Hepatocyte (in vitro differentiated cells): ENCODE results near the gene INSYN1.

Experiments
- CTCF ChIP-seq: fragments of 200-600 bp; sonication (generic); IDR thresholded peaks from 2 replicates; pipeline ENCODE4 v1.5.1; 2016; ENCODE audit warnings: antibody characterized with exemption, mild to moderate bottlenecking; ENCODE audit not compliant: poor library complexity
- EZH2 ChIP-seq: fragments of 200-600 bp; sonication (generic); IDR thresholded peaks from 2 replicates; pipeline ENCODE4 v1.6.1; 2016; ENCODE audit warnings: antibody characterized with exemption, mild to moderate bottlenecking, borderline replicate concordance
- EZH2phosphoT487 ChIP-seq: fragments of 200-600 bp; sonication (generic); IDR thresholded peaks from one replicate; pipeline ENCODE4 v1.6.1; 2018; ENCODE audit warnings: antibody characterized with exemption, mild to moderate bottlenecking, low read depth, moderate library complexity; ENCODE audit not compliant: unreplicated experiment, severe bottlenecking

- no peak for TF ChIP-seq CTCF
- no peak for TF ChIP-seq EZH2
- TF ChIP-seq EZH2phosphoT487, result no peak
These were observed 43.2 kb upstream of the INSYN1 start for GRCh38 chr15:73796331-73796831.
